ENCODE measurements around the gene TRIO. TPM values are rescaled to one million over a fixed set of nuclear protein-coding genes. Genes with fewer than 3 reads are reported as not detected.

Gene TRIO
- total RNA-seq, 5 donors from 2014 or later (not counting 1 experiment from before 2014, with no cell fraction given) = 6.2 to 31.1 (median 11.8) TPM

DNA sequence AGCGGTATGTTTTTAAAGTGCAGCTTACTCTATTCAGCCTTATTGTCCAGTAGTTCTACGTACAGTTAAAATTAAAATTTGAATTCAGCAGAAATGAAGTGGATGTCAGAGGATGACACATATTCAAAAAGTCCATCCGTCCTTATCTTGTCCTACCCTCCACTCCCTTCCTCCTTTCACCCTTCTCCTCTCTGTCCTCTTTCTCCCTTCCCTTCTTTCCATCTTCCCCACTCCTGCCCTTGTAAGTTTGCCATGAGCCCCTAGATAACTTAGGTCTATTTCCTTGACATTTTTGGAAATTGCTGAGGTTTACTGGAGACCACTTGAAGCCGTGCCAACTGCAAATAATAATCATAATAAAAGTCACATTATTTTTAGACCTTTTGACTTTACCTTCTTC lies 67.6 kb downstream of the TRIO start:
- H3K9me3 Mint-ChIP-seq = no peaks in the 10 kb centered on the region
- peaks cover 3 to 12% of the 10 kb centered on the region in 2 donors for H3K27me3 Mint-ChIP-seq
- H3K27ac Mint-ChIP-seq = no peak overlapping the region
- no peaks in the 10 kb centered on the region for H3K36me3 Mint-ChIP-seq
- Histone ChIP-seq H3K36me3 (ENCODE audit: control insufficient read depth in 2 of 2, extremely low read depth in 1 of 2, insufficient read depth in 1 of 2, low read length in 1 of 2) (no peaks in the 10 kb centered on the region), H3K27me3 (replicated peaks in 1 of 2; ENCODE audit: control insufficient read depth in 2 of 2, extremely low read depth in 1 of 2, insufficient read depth in 2 of 2, low read length in 1 of 2) (peaks cover 0 to 10% of the 10 kb centered on the region in 2 experiments), H3K4me3 (ENCODE audit: control insufficient read depth in 1 of 2, extremely low read depth in 1 of 2, low read length in 1 of 2) (no peak overlapping the region), H3K9me3 (no peaks in the 10 kb centered on the region), H3K4me1 (ENCODE audit: control insufficient read depth in 1 of 2, extremely low read depth in 1 of 2, insufficient read depth in 2 of 2, low read length in 2 of 2) (peaks cover 0 to 2% of the 10 kb centered on the region in 2 experiments), H3K27ac (ENCODE audit: low read length) (no peak overlapping the region)
- H3K4me1 Mint-ChIP-seq = peaks cover 0 to 11% (median 5%) of the 10 kb centered on the region in 3 donors
- POLR2A ChIA-PET = no interaction called here
- CTCF ChIA-PET = no interaction called here
- ATAC-seq (replicated peaks in 1 of 4) = no peak
- H3K4me3 Mint-ChIP-seq = no peak overlapping the region
- no CpG with 5 or more reads among the region's 4 CpGs for WGBS (ENCODE audit: insufficient coverage)
- no peak for DNase-seq

GRCh38 chr5:14211818-14212803 lies 69.0 kb downstream of the TRIO start:
- H3K36me3 ChIP-seq (ENCODE audit: control insufficient read depth in 2 of 2, extremely low read depth in 1 of 2, insufficient read depth in 1 of 2, low read length in 1 of 2) = no peaks in the 10 kb centered on the region
- Mint-ChIP-seq H3K27me3 (peaks cover 11 to 18% of the 10 kb centered on the region in 2 donors), H3K27ac (no peak overlapping the region), H3K36me3 (no peaks in the 10 kb centered on the region), H3K4me1 (peaks cover 0 to 8% (median 5%) of the 10 kb centered on the region in 3 donors), H3K4me3 (no peak overlapping the region), H3K9me3 (no peaks in the 10 kb centered on the region)
- H3K9me3 ChIP-seq = no peaks in the 10 kb centered on the region
- no peak overlapping the region for H3K4me3 ChIP-seq (ENCODE audit: control insufficient read depth in 1 of 2, extremely low read depth in 1 of 2, low read length in 1 of 2)
- ATAC-seq (replicated peaks in 1 of 4) = no peak
- H3K27ac ChIP-seq (ENCODE audit: low read length) = no peak overlapping the region
- ChIA-PET CTCF (interaction anchor here in 1 of 2 donors (0.5 kb wide), 1 partner anchor 13 kb away, joined by 4 read pairs; no protein-coding TSS in a partner anchor), POLR2A (interaction anchor here in 1 of 2 donors (0.6 kb wide), 1 partner anchor 20 kb away, joined by 3 read pairs; no protein-coding TSS in a partner anchor)
- WGBS (ENCODE audit: insufficient coverage) = no CpG with 5 or more reads among the region's 5 CpGs
- H3K27me3 ChIP-seq (replicated peaks in 1 of 2; ENCODE audit: control insufficient read depth in 2 of 2, extremely low read depth in 1 of 2, insufficient read depth in 2 of 2, low read length in 1 of 2) = peaks cover 0 to 6% of the 10 kb centered on the region in 2 experiments
- no peak for DNase-seq
- H3K4me1 ChIP-seq (ENCODE audit: control insufficient read depth in 1 of 2, extremely low read depth in 1 of 2, insufficient read depth in 2 of 2, low read length in 2 of 2) = no peaks in the 10 kb centered on the region

GRCh38 chr5:14212838-14213237 lies 69.7 kb downstream of the TRIO start:
- H3K27ac ChIP-seq (ENCODE audit: low read length) = no peak overlapping the region
- Mint-ChIP-seq H3K27ac (peak overlapping the region in 1 of 2 donors; percentile 7), H3K4me1 (peaks cover 0 to 5% (median 5%) of the 10 kb centered on the region in 3 donors), H3K36me3 (no peaks in the 10 kb centered on the region), H3K27me3 (peaks cover 11 to 18% of the 10 kb centered on the region in 2 donors), H3K4me3 (no peak overlapping the region), H3K9me3 (no peaks in the 10 kb centered on the region)
- ChIA-PET POLR2A (no interaction called here), CTCF (interaction anchor here in 1 of 2 donors (0.6 kb wide), 1 partner anchor 14 kb away, joined by 5 read pairs; no protein-coding TSS in a partner anchor)
- H3K4me3 ChIP-seq (ENCODE audit: control insufficient read depth in 1 of 2, extremely low read depth in 1 of 2, low read length in 1 of 2) = no peak overlapping the region
- H3K9me3 ChIP-seq = no peaks in the 10 kb centered on the region
- ATAC-seq (replicated peaks in 1 of 4) = no peak
- H3K4me1 ChIP-seq (ENCODE audit: control insufficient read depth in 1 of 2, extremely low read depth in 1 of 2, insufficient read depth in 2 of 2, low read length in 2 of 2) = peaks cover 0 to under 1% of the 10 kb centered on the region in 2 experiments
- peaks cover 0 to 12% of the 10 kb centered on the region in 2 experiments for H3K27me3 ChIP-seq (replicated peaks in 1 of 2; ENCODE audit: control insufficient read depth in 2 of 2, extremely low read depth in 1 of 2, insufficient read depth in 2 of 2, low read length in 1 of 2)
- WGBS (ENCODE audit: insufficient coverage) = 43% methylated on average over 3 of the region's 4 CpGs
- no peak for DNase-seq
- no peaks in the 10 kb centered on the region for H3K36me3 ChIP-seq (ENCODE audit: control insufficient read depth in 2 of 2, extremely low read depth in 1 of 2, insufficient read depth in 1 of 2, low read length in 1 of 2)

GRCh38 chr5:14213253-14213652 lies 70.1 kb downstream of the TRIO start:
- DNase-seq = no peak
- no peak overlapping the region for H3K27ac ChIP-seq (ENCODE audit: low read length)
- H3K4me1 ChIP-seq (ENCODE audit: control insufficient read depth in 1 of 2, extremely low read depth in 1 of 2, insufficient read depth in 2 of 2, low read length in 2 of 2) = peaks cover 0 to 4% of the 10 kb centered on the region in 2 experiments
- no peaks in the 10 kb centered on the region for H3K9me3 Mint-ChIP-seq
- WGBS (ENCODE audit: insufficient coverage) = no CpG with 5 or more reads among the region's 1 CpG
- no peak for ATAC-seq (replicated peaks in 1 of 4)
- CTCF ChIA-PET = interaction anchor here in 1 of 2 donors (0.6 kb wide), 1 partner anchor 15 kb away, joined by 5 read pairs; no protein-coding TSS in a partner anchor
- H3K4me1 Mint-ChIP-seq = peaks cover 2% of the 10 kb centered on the region in 3 donors
- H3K4me3 ChIP-seq (ENCODE audit: control insufficient read depth in 1 of 2, extremely low read depth in 1 of 2, low read length in 1 of 2) = no peak overlapping the region
- H3K4me3 Mint-ChIP-seq = no peak overlapping the region
- peaks cover 15 to 22% of the 10 kb centered on the region in 2 donors for H3K27me3 Mint-ChIP-seq
- no peaks in the 10 kb centered on the region for H3K9me3 ChIP-seq
- H3K36me3 Mint-ChIP-seq = no peaks in the 10 kb centered on the region
- peaks cover 0 to 12% of the 10 kb centered on the region in 2 experiments for H3K27me3 ChIP-seq (replicated peaks in 1 of 2; ENCODE audit: control insufficient read depth in 2 of 2, extremely low read depth in 1 of 2, insufficient read depth in 2 of 2, low read length in 1 of 2)
- no peaks in the 10 kb centered on the region for H3K36me3 ChIP-seq (ENCODE audit: control insufficient read depth in 2 of 2, extremely low read depth in 1 of 2, insufficient read depth in 1 of 2, low read length in 1 of 2)
- H3K27ac Mint-ChIP-seq = no peak overlapping the region
- POLR2A ChIA-PET = no interaction called here

GRCh38 chr5:14213813-14214585 lies 70.9 kb downstream of the TRIO start:
- CTCF ChIA-PET = no interaction called here
- POLR2A ChIA-PET = no interaction called here
- 67% methylated on average over 1 of the region's 6 CpGs for WGBS (ENCODE audit: insufficient coverage)
- Mint-ChIP-seq H3K9me3 (no peaks in the 10 kb centered on the region), H3K27me3 (peaks cover 21 to 24% of the 10 kb centered on the region in 2 donors), H3K4me1 (peaks cover 0 to 2% (median 2%) of the 10 kb centered on the region in 3 donors), H3K36me3 (no peaks in the 10 kb centered on the region), H3K4me3 (no peak overlapping the region), H3K27ac (no peak overlapping the region)
- Histone ChIP-seq H3K4me1 (ENCODE audit: control insufficient read depth in 1 of 2, extremely low read depth in 1 of 2, insufficient read depth in 2 of 2, low read length in 2 of 2) (peaks cover 0 to 8% of the 10 kb centered on the region in 2 experiments), H3K27ac (ENCODE audit: low read length) (no peak overlapping the region), H3K4me3 (ENCODE audit: control insufficient read depth in 1 of 2, extremely low read depth in 1 of 2, low read length in 1 of 2) (no peak overlapping the region), H3K36me3 (ENCODE audit: control insufficient read depth in 2 of 2, extremely low read depth in 1 of 2, insufficient read depth in 1 of 2, low read length in 1 of 2) (no peaks in the 10 kb centered on the region), H3K27me3 (replicated peaks in 1 of 2; ENCODE audit: control insufficient read depth in 2 of 2, extremely low read depth in 1 of 2, insufficient read depth in 2 of 2, low read length in 1 of 2) (peaks cover 0 to 17% of the 10 kb centered on the region in 2 experiments), H3K9me3 (no peaks in the 10 kb centered on the region)
- ATAC-seq (replicated peaks in 1 of 4) (no peak), DNase-seq (no peak)

DNA sequence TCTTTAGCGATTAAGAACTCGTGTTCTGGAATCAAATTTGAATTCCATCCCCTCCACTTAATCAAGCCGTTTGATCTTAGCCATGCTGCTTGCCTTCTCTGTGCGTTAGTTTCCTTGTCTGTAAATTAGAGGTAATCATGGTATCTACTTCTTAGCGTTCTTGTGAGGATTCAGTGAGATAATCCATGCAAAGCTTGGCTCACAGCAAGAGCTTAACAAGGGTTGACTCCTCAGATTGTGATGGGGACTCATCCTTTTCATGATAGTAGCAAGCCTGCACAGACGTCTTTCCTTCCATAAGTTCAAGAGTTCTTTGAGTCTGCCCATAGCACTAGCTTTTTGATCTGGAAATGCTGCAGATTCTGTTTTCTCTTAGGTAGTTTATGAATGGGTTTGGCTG lies 72.8 kb downstream of the TRIO start:
- ChIA-PET CTCF (no interaction called here), POLR2A (no interaction called here)
- Histone ChIP-seq H3K27ac (ENCODE audit: low read length) (no peak overlapping the region), H3K4me1 (ENCODE audit: control insufficient read depth in 1 of 2, extremely low read depth in 1 of 2, insufficient read depth in 2 of 2, low read length in 2 of 2) (peaks cover 0 to 10% of the 10 kb centered on the region in 2 experiments), H3K36me3 (ENCODE audit: control insufficient read depth in 2 of 2, extremely low read depth in 1 of 2, insufficient read depth in 1 of 2, low read length in 1 of 2) (no peaks in the 10 kb centered on the region), H3K4me3 (ENCODE audit: control insufficient read depth in 1 of 2, extremely low read depth in 1 of 2, low read length in 1 of 2) (no peak overlapping the region), H3K9me3 (no peaks in the 10 kb centered on the region), H3K27me3 (replicated peaks in 1 of 2; ENCODE audit: control insufficient read depth in 2 of 2, extremely low read depth in 1 of 2, insufficient read depth in 2 of 2, low read length in 1 of 2) (peaks cover 0 to 11% of the 10 kb centered on the region in 2 experiments)
- WGBS (ENCODE audit: insufficient coverage) = 83% methylated on average over 1 of the region's 6 CpGs
- ATAC-seq (replicated peaks in 1 of 4) (no peak), DNase-seq (no peak)
- Mint-ChIP-seq H3K9me3 (no peaks in the 10 kb centered on the region), H3K27ac (no peak overlapping the region), H3K4me1 (peaks cover 0 to 2% (median 2%) of the 10 kb centered on the region in 3 donors), H3K4me3 (no peak overlapping the region), H3K27me3 (peaks cover 13 to 19% of the 10 kb centered on the region in 2 donors), H3K36me3 (no peaks in the 10 kb centered on the region)

All from T-cell (primary cell).